ENCODE results near the gene SYP. TPM values are rescaled to one million over a fixed set of nuclear protein-coding genes. Genes with fewer than 3 reads are reported as not detected.

SYP gene
- total RNA-seq, 2 donors from 2014 or later = 6.4 to 7.4 TPM

- Histone ChIP-seq H3K4me3 (no peak overlapping the region), H3K27ac (no peak overlapping the region), H3K9ac (ENCODE audit: low read depth in 2 of 2, low read length in 2 of 2) (no peak overlapping the region), H3K27me3 (no peaks in the 10 kb centered on the region), H3K4me1 (no peaks in the 10 kb centered on the region), H3K9me3 (peaks cover 4% of the 10 kb centered on the region), H3K36me3 (no peaks in the 10 kb centered on the region)
- DNase-seq = no peak
- intact Hi-C loops (cut with DNase I) = no loop called here
- no peak for TF ChIP-seq CTCF (IDR thresholded peaks at IDR 0.05)
Measured at GRCh38 chrX:49139713-49140112, 60.3 kb downstream of the SYP start.

Other genes with a start within 250 kb of the SYP start
- gene OTUD5, start 242.6 kb downstream of the SYP start, total RNA-seq = 10 to 100 TPM; 40.2 to 40.9 TPM
- gene KCND1, start 228.3 kb downstream of the SYP start, total RNA-seq = 1 to 10 TPM in 1 of 2 donors, under 1 TPM in 1; 0.90 to 1.0 TPM
- 10 to 100 TPM; 32.0 to 36.9 TPM for gene GRIPAP1, start 197.9 kb downstream of the SYP start, total RNA-seq
- 10 to 100 TPM; 22.4 to 28.5 TPM for gene TFE3, start 156.8 kb downstream of the SYP start, total RNA-seq
- 10 to 100 TPM; 11.3 to 11.8 TPM for gene CCDC120, start 141.2 kb downstream of the SYP start, total RNA-seq
- gene PRAF2, start 126.2 kb downstream of the SYP start, total RNA-seq = 1 to 10 TPM; 7.0 to 9.9 TPM
- gene WDR45, start 120.3 kb downstream of the SYP start, total RNA-seq = 10 to 100 TPM; 40.6 to 46.9 TPM
- 10 to 100 TPM; 25.0 to 27.6 TPM for gene GPKOW, start 76.5 kb downstream of the SYP start, total RNA-seq
- 10 to 100 TPM in 1 of 2 donors, 1 to 10 TPM in 1; 4.3 to 14.7 TPM for gene MAGIX, start 37.4 kb downstream of the SYP start, total RNA-seq
- 100 to 1,000 TPM; 157 to 227 TPM for gene PLP2, start 28.3 kb downstream of the SYP start, total RNA-seq
- 10 to 100 TPM; 16.7 to 25.5 TPM for gene PRICKLE3, start 13.8 kb downstream of the SYP start, total RNA-seq
- 1 to 10 TPM; 1.0 TPM for gene CACNA1F, start 33.1 kb upstream of the SYP start, total RNA-seq
- gene CCDC22, start 35.3 kb upstream of the SYP start, total RNA-seq = 10 to 100 TPM; 17.6 to 22.6 TPM
- under 1 TPM; 0.21 to 0.30 TPM for gene FOXP3, start 64.5 kb upstream of the SYP start, total RNA-seq
- 1 to 10 TPM; 1.9 to 2.8 TPM for gene PPP1R3F, start 69.6 kb upstream of the SYP start, total RNA-seq
- gene GAGE10, start 103.5 kb upstream of the SYP start, total RNA-seq = not detected
- gene GAGE12J, start 121.8 kb upstream of the SYP start, total RNA-seq = not detected
- gene GAGE13, start 131.4 kb upstream of the SYP start, total RNA-seq = not detected